ENCODE data around the gene CLCNKA.

Gene CLCNKA

DNA sequence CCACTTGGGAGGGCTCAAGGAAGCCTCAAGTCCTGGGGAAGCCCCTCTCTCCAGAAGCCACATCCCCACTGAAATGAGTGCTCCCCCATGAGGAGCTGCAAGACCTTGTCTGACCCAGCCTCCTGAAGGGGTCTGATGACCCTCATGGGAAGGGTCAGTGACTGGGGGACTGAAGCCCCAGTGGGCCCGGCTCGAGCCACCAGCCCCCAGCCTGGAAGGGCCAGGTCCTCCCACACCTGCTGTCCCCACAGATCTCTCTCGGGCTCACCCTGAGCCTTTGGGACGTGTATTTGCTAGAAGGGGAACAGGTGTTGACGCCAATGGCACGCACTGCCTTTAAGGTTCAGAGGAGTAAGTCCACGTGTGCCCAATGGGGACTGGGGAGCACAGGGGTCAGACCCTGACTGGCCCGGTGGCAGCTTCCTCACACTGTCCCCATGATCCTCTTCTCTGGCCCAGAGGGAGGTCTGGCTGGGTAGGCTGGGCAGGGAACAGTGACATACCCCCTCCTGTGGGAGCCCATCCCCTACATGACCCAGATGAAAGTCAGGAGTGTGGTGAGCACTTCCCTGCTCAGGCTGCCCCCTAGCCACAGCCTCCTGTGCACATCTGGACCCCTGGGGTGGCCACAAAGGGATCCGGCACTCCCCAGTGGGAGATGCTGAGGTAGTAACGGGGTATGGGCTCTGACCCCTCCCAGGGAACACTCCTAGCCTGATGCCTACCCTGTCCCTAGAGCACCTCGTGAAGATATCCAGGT lies 30.2 kb upstream of the CLCNKA start:
- H3K9me3 ChIP-seq (ENCODE audit: control extremely low read depth in 1 of 5, control insufficient read depth in 4 of 5, insufficient read depth in 2 of 5, low read depth in 1 of 5, low read length in 4 of 5) = no peaks in the 10 kb centered on the region
- no peak overlapping the region for H3K4me3 ChIP-seq (ENCODE audit: control insufficient read depth in 1 of 7, extremely low read depth in 1 of 7, insufficient read depth in 4 of 7, low read depth in 2 of 7, low read length in 6 of 7)
- no peaks in the 10 kb centered on the region for H3K4me1 ChIP-seq (ENCODE audit: control extremely low read depth in 1 of 4, control insufficient read depth in 4 of 4, insufficient read depth in 4 of 4, low read length in 3 of 4)
- no peak overlapping the region for H3K27ac ChIP-seq (ENCODE audit: insufficient read depth in 1 of 2, low read depth in 1 of 2, low read length in 2 of 2, poor library complexity in 1 of 2, severe bottlenecking in 2 of 2)
- H3K36me3 ChIP-seq (ENCODE audit: control insufficient read depth in 4 of 4, insufficient read depth in 4 of 4, low read length in 3 of 4) = no peaks in the 10 kb centered on the region
- H3K27me3 ChIP-seq (replicated peaks in 2 of 5; ENCODE audit: control insufficient read depth in 4 of 5, insufficient read depth in 5 of 5, low read length in 4 of 5) = peaks cover 0 to 2% (median 0%) of the 10 kb centered on the region in 5 experiments
- WGBS (ENCODE audit: insufficient coverage) = 94% methylated on average over 10 of the region's 11 CpGs
- CTCF ChIA-PET = no interaction called here
- POLR2A ChIA-PET = no interaction called here
- no peak for DNase-seq

DNA sequence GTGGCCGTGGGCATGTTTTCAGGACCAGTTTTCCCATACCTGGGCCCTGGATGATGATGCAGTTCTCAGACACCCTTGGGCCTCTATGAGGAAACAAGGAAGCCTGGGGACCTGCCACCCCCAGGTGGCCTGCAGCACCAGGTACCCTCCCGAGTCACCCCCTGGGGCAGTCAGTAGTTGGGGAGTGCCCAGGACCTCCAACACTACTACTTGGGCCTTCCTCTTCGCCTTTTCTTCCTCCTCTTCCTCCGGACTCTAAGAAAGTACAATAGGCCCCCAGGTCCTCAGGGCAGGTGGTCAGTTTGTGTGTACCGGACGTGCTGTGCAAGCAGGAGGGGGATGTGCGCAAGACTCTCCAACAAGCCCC lies 29.7 kb upstream of the CLCNKA start:
- no peak overlapping the region for H3K4me3 ChIP-seq (ENCODE audit: control insufficient read depth in 1 of 7, extremely low read depth in 1 of 7, insufficient read depth in 4 of 7, low read depth in 2 of 7, low read length in 6 of 7)
- H3K27ac ChIP-seq (ENCODE audit: insufficient read depth in 1 of 2, low read depth in 1 of 2, low read length in 2 of 2, poor library complexity in 1 of 2, severe bottlenecking in 2 of 2) = no peak overlapping the region
- 93% methylated on average over 3 of the region's 7 CpGs for WGBS (ENCODE audit: insufficient coverage)
- peaks cover 0 to 2% (median 0%) of the 10 kb centered on the region in 5 experiments for H3K27me3 ChIP-seq (replicated peaks in 2 of 5; ENCODE audit: control insufficient read depth in 4 of 5, insufficient read depth in 5 of 5, low read length in 4 of 5)
- CTCF ChIA-PET = no interaction called here
- DNase-seq = no peak
- no peaks in the 10 kb centered on the region for H3K4me1 ChIP-seq (ENCODE audit: control extremely low read depth in 1 of 4, control insufficient read depth in 4 of 4, insufficient read depth in 4 of 4, low read length in 3 of 4)
- H3K9me3 ChIP-seq (ENCODE audit: control extremely low read depth in 1 of 5, control insufficient read depth in 4 of 5, insufficient read depth in 2 of 5, low read depth in 1 of 5, low read length in 4 of 5) = no peaks in the 10 kb centered on the region
- POLR2A ChIA-PET = no interaction called here
- H3K36me3 ChIP-seq (ENCODE audit: control insufficient read depth in 4 of 4, insufficient read depth in 4 of 4, low read length in 3 of 4) = no peaks in the 10 kb centered on the region

GRCh38 chr1:15992582-15993500 lies 29.0 kb upstream of the CLCNKA start:
- peaks cover 0 to 2% (median 0%) of the 10 kb centered on the region in 5 experiments for H3K27me3 ChIP-seq (replicated peaks in 2 of 5; ENCODE audit: control insufficient read depth in 4 of 5, insufficient read depth in 5 of 5, low read length in 4 of 5)
- H3K27ac ChIP-seq (ENCODE audit: insufficient read depth in 1 of 2, low read depth in 1 of 2, low read length in 2 of 2, poor library complexity in 1 of 2, severe bottlenecking in 2 of 2) = no peak overlapping the region
- no peak overlapping the region for H3K4me3 ChIP-seq (ENCODE audit: control insufficient read depth in 1 of 7, extremely low read depth in 1 of 7, insufficient read depth in 4 of 7, low read depth in 2 of 7, low read length in 6 of 7)
- no peaks in the 10 kb centered on the region for H3K9me3 ChIP-seq (ENCODE audit: control extremely low read depth in 1 of 5, control insufficient read depth in 4 of 5, insufficient read depth in 2 of 5, low read depth in 1 of 5, low read length in 4 of 5)
- no peak for DNase-seq
- POLR2A ChIA-PET = no interaction called here
- CTCF ChIA-PET = interaction anchor here (2.0 kb wide), 1 partner anchor 15 kb away, joined by 9 read pairs; no protein-coding TSS in a partner anchor
- WGBS (ENCODE audit: insufficient coverage) = 90% methylated on average over 16 of the region's 17 CpGs
- H3K36me3 ChIP-seq (ENCODE audit: control insufficient read depth in 4 of 4, insufficient read depth in 4 of 4, low read length in 3 of 4) = no peaks in the 10 kb centered on the region
- H3K4me1 ChIP-seq (ENCODE audit: control extremely low read depth in 1 of 4, control insufficient read depth in 4 of 4, insufficient read depth in 4 of 4, low read length in 3 of 4) = no peaks in the 10 kb centered on the region

GRCh38 chr1:15993666-15994065 lies 28.2 kb upstream of the CLCNKA start:
- 98% methylated on average over 10 of the region's 15 CpGs for WGBS (ENCODE audit: insufficient coverage)

GRCh38 chr1:15994081-15994480 lies 27.8 kb upstream of the CLCNKA start:
- WGBS (ENCODE audit: insufficient coverage) = 94% methylated on average over 10 of the region's 10 CpGs
- Histone ChIP-seq H3K27me3 (replicated peaks in 2 of 5; ENCODE audit: control insufficient read depth in 4 of 5, insufficient read depth in 5 of 5, low read length in 4 of 5) (peaks cover 0 to 2% (median 0%) of the 10 kb centered on the region in 5 experiments), H3K4me1 (ENCODE audit: control extremely low read depth in 1 of 4, control insufficient read depth in 4 of 4, insufficient read depth in 4 of 4, low read length in 3 of 4) (no peaks in the 10 kb centered on the region), H3K4me3 (ENCODE audit: control insufficient read depth in 1 of 7, extremely low read depth in 1 of 7, insufficient read depth in 4 of 7, low read depth in 2 of 7, low read length in 6 of 7) (no peak overlapping the region), H3K36me3 (ENCODE audit: control insufficient read depth in 4 of 4, insufficient read depth in 4 of 4, low read length in 3 of 4) (no peaks in the 10 kb centered on the region), H3K27ac (ENCODE audit: insufficient read depth in 1 of 2, low read depth in 1 of 2, low read length in 2 of 2, poor library complexity in 1 of 2, severe bottlenecking in 2 of 2) (no peak overlapping the region), H3K9me3 (ENCODE audit: control extremely low read depth in 1 of 5, control insufficient read depth in 4 of 5, insufficient read depth in 2 of 5, low read depth in 1 of 5, low read length in 4 of 5) (no peaks in the 10 kb centered on the region)
- no peak for DNase-seq
- ChIA-PET CTCF (interaction anchor here (0.8 to 2.0 kb wide), 5 partner anchors 10 to 192 kb away, joined by 3 to 9 read pairs (median 3); no protein-coding TSS in a partner anchor), POLR2A (no interaction called here)

More at GRCh38 chr1:15993666-15994065, 28.2 kb upstream of the CLCNKA start:
- Histone ChIP-seq H3K4me1 (ENCODE audit: control extremely low read depth in 1 of 4, control insufficient read depth in 4 of 4, insufficient read depth in 4 of 4, low read length in 3 of 4) (no peaks in the 10 kb centered on the region), H3K4me3 (ENCODE audit: control insufficient read depth in 1 of 7, extremely low read depth in 1 of 7, insufficient read depth in 4 of 7, low read depth in 2 of 7, low read length in 6 of 7) (no peak overlapping the region), H3K36me3 (ENCODE audit: control insufficient read depth in 4 of 4, insufficient read depth in 4 of 4, low read length in 3 of 4) (no peaks in the 10 kb centered on the region), H3K27ac (ENCODE audit: insufficient read depth in 1 of 2, low read depth in 1 of 2, low read length in 2 of 2, poor library complexity in 1 of 2, severe bottlenecking in 2 of 2) (no peak overlapping the region), H3K27me3 (replicated peaks in 2 of 5; ENCODE audit: control insufficient read depth in 4 of 5, insufficient read depth in 5 of 5, low read length in 4 of 5) (peaks cover 0 to 2% (median 0%) of the 10 kb centered on the region in 5 experiments), H3K9me3 (ENCODE audit: control extremely low read depth in 1 of 5, control insufficient read depth in 4 of 5, insufficient read depth in 2 of 5, low read depth in 1 of 5, low read length in 4 of 5) (no peaks in the 10 kb centered on the region)
- ChIA-PET POLR2A (no interaction called here), CTCF (interaction anchor here (0.8 to 2.0 kb wide), 4 partner anchors 10 to 192 kb away, joined by 3 to 9 read pairs (median 4); no protein-coding TSS in a partner anchor)
- no peak for DNase-seq

DNA sequence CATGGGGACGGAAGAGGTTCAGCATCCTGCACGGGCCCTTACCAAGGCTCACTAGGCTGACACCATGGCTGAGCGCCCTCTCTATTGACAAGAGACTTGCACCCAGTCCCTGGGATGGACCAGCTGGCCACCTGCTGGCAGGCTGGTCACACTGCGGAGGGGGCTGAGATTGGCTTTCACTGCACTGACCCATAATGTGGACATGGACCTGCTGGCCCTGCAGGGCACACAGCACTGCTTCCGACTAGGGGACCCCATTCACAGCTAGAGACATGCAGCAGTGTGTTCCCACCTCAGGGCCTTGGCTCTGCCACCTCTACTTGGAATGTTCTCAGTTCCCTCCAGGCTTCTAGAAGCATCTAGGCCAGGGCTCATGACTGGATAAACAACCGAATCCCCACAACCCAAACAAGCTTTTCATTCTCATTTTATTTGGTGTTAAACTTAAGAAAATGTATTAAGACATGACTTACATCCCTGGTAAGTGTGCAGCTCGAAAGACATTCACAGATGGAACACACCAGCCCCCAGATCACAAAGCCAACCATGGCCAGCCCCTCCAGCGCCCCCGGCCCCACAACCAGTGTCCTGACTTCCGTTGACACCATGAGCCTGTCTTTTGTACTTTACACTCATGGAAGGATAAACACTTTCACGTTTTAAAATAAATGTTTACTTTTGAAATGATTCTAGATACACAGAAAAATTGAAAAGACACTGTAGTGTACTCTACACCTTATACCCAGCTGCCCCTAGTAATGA lies 27.1 kb upstream of the CLCNKA start:
- H3K36me3 ChIP-seq (ENCODE audit: control insufficient read depth in 4 of 4, insufficient read depth in 4 of 4, low read length in 3 of 4) = no peaks in the 10 kb centered on the region
- 73% methylated on average over 4 of the region's 11 CpGs for WGBS (ENCODE audit: insufficient coverage)
- no peaks in the 10 kb centered on the region for H3K9me3 ChIP-seq (ENCODE audit: control extremely low read depth in 1 of 5, control insufficient read depth in 4 of 5, insufficient read depth in 2 of 5, low read depth in 1 of 5, low read length in 4 of 5)
- CTCF ChIA-PET = interaction anchor here (1.3 to 2.0 kb wide), 4 partner anchors 11 to 193 kb away, joined by 3 to 9 read pairs (median 4); no protein-coding TSS in a partner anchor
- no peak overlapping the region for H3K27ac ChIP-seq (ENCODE audit: insufficient read depth in 1 of 2, low read depth in 1 of 2, low read length in 2 of 2, poor library complexity in 1 of 2, severe bottlenecking in 2 of 2)
- H3K4me3 ChIP-seq (ENCODE audit: control insufficient read depth in 1 of 7, extremely low read depth in 1 of 7, insufficient read depth in 4 of 7, low read depth in 2 of 7, low read length in 6 of 7) = no peak overlapping the region
- no peaks in the 10 kb centered on the region for H3K4me1 ChIP-seq (ENCODE audit: control extremely low read depth in 1 of 4, control insufficient read depth in 4 of 4, insufficient read depth in 4 of 4, low read length in 3 of 4)
- peaks cover 0 to 2% (median 0%) of the 10 kb centered on the region in 5 experiments for H3K27me3 ChIP-seq (replicated peaks in 2 of 5; ENCODE audit: control insufficient read depth in 4 of 5, insufficient read depth in 5 of 5, low read length in 4 of 5)
- DNase-seq = peak in 2 of 3 donors; percentile 46 to 54
- POLR2A ChIA-PET = interaction anchor here (0.6 kb wide), 1 partner anchor 94 kb away, joined by 4 read pairs; no protein-coding TSS in a partner anchor
